GM12874 (cell line): Measurements from ENCODE around the gene ATP6V1B1.

Experiments used
- CTCF ChIP-seq: IDR thresholded peaks from 2 replicates; pipeline ENCODE4 v1.5.1; 2011; ENCODE audit warnings: low read depth, mild to moderate bottlenecking, control low read depth, low read length, moderate library complexity; ENCODE audit not compliant: insufficient read depth

Gene ATP6V1B1

GRCh38 chr2:70957798-70958197, 22.1 kb downstream of the ATP6V1B1 start:
- TF ChIP-seq CTCF, result no peak

GRCh38 chr2:70958759-70959158, 23.1 kb downstream of the ATP6V1B1 start:
- TF ChIP-seq CTCF, result no peak

GRCh38 chr2:70959271-70959761, 23.6 kb downstream of the ATP6V1B1 start:
- no peak for TF ChIP-seq CTCF

GRCh38 chr2:70959851-70960832, 24.4 kb downstream of the ATP6V1B1 start:
- TF ChIP-seq CTCF, result peak; percentile 45

GRCh38 chr2:70960833-70961647, 25.3 kb downstream of the ATP6V1B1 start:
- TF ChIP-seq CTCF, result no peak

- TF ChIP-seq CTCF, result no peak
These were observed 25.9 kb downstream of the ATP6V1B1 start for GRCh38 chr2:70961648-70961994.
